ENCODE data around the gene TAF5L.
"Not testable (repeated sequence)": the region's sequence is repeated elsewhere in the genome, so short reads cannot be mapped to it uniquely, and the experiment has no call there.

Gene TAF5L

GRCh38 chr1:229641306-229641705 is 15.4 kb upstream of the TAF5L start:
- DNase-seq: no peak

- no peak for DNase-seq
Observed at GRCh38 chr1:229640455-229640854, 14.5 kb upstream of the TAF5L start.

- DNase-seq: no peak
Observed at GRCh38 chr1:229637746-229638145, 11.8 kb upstream of the TAF5L start.

GRCh38 chr1:229636042-229636441 is 10.1 kb upstream of the TAF5L start:
- DNase-seq: no peak

DNA sequence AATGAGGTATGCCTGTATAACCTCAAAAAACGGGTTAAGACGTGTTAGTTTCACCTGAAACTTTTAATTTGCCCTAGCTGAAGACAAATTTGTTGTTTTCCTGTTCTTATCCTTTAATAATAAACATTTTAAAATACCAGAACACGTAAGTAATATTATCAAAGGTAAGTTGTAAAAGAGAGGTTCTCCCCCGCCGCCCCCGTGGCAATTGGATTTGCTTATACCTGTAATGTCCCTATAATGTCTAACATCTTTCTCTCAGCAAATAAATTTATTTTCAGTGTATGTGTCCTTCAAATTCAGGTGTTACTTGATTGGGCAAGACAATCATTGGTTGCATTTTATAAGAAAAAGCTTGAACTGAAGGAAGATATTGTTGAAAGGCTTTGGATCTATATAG is 6.0 kb upstream of the TAF5L start:
- DNase-seq: no peak

- no peak for DNase-seq
Observed at GRCh38 chr1:229631148-229631547, 5.2 kb upstream of the TAF5L start.

- no peak for DNase-seq
Observed at GRCh38 chr1:229629261-229629660, 3.3 kb upstream of the TAF5L start.

DNA sequence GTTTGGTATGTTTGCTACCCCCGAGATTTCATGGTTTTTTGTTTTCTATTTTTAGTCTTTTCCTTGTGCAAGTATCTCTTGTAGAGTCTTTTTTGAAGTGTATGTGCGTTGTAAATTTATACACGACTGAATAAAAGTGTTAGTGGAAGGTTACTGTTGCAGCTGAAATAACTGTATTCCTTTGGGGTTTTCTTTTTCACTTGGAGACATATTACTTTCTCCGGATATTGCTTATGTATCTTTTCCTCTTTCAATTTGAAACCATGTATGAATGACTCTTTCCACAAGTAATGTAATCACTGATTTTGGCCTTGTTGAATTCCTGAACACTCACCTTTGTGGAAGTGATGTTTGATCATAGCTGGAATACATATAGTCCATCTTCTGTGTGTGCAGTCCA is 1.1 kb upstream of the TAF5L start:
- no peak for DNase-seq

GRCh38 chr1:229625071-229625914 is 629 bp downstream of the TAF5L start:
- DNase-seq: peak; percentile 47 to 55

GRCh38 chr1:229624521-229625070 is 1.3 kb downstream of the TAF5L start:
- DNase-seq: no peak

DNA sequence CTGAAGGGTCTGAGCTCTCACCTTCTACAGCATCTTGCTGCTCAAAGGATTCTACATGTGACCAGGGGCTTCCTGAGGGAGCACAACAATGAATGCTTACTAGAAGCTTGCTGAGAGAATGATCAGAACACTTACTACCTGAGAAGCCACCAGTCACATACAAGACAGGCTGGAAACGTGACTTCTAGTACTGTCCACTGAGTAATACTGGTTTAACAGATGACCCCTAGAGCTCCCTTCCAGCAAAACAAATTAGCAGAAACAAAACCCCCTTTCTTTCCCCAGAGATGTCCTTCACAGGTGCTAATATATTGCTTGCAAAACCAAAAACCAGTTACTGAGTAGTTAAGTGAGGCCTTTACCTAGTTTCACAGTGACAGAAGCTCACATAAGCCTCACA is 2.1 kb downstream of the TAF5L start:
- DNase-seq: no peak

DNA sequence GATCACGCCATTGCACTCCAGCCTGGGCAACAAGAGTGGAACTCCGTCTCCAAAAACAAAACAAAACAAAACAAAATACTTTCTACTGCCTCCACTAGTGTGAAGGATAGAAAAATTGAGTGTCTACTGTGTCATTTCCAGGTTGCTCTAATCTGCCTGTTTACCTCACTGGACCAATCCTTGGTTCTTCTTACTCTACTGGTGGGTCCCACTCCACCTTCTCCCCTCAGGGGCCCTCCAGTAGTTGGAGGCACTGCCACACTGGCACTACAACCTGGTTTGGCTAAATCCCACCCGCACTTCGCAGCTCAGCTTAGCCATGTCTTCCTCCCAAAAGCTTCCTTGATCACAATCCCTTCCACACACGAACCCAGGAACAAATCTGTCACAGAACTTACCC is 2.7 kb downstream of the TAF5L start:
- DNase-seq: no peak

DNA sequence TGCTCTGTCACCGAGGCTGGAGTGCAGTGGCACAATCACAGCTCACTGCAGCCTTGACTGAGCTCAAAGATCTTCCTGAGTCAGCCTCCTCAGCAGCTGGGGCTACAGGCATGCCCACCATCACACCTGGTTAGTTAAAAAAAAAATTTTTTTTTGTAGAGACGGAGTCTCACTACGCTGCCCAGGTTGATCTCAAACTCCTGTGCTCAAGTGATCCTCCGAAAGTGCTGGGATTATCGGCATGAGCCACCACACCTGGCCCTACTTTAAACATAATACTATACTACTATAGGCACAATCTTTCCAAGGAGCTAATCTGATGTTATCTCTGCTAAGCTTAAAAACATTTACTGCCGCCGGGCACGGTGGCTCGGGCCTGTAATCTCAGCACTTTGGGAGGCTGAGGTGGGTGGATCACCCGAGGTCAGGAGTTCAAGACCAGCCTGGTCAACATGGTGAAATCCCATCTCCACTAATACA is 3.2 kb downstream of the TAF5L start:
- not testable (repeated sequence) for DNase-seq

- no peak for DNase-seq
Observed at GRCh38 chr1:229621663-229622062, 4.3 kb downstream of the TAF5L start.

GRCh38 chr1:229620876-229621275 is 5.0 kb downstream of the TAF5L start:
- peak; percentile 19 to 29 for DNase-seq

- no peak for DNase-seq
Observed at GRCh38 chr1:229619614-229620013, 6.3 kb downstream of the TAF5L start.

DNA sequence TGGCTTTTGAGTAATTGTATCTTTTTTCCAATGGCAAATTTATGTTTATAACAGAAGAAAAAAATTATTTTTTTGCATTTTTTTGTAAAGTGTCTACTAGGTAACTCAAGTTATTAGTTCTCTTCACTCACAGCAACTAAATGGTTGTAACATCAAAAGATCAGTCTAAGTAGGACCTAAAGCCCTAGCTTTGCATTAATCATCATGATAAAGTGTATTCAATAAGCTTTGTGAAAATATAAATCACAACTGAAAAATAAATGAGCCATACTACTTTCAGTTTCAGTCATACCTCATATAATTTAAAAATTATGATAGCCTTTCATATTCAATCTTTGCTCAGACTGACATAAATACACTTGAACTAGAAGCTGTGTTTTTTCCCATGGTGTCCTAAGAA is 6.9 kb downstream of the TAF5L start:
- DNase-seq: no peak

DNA sequence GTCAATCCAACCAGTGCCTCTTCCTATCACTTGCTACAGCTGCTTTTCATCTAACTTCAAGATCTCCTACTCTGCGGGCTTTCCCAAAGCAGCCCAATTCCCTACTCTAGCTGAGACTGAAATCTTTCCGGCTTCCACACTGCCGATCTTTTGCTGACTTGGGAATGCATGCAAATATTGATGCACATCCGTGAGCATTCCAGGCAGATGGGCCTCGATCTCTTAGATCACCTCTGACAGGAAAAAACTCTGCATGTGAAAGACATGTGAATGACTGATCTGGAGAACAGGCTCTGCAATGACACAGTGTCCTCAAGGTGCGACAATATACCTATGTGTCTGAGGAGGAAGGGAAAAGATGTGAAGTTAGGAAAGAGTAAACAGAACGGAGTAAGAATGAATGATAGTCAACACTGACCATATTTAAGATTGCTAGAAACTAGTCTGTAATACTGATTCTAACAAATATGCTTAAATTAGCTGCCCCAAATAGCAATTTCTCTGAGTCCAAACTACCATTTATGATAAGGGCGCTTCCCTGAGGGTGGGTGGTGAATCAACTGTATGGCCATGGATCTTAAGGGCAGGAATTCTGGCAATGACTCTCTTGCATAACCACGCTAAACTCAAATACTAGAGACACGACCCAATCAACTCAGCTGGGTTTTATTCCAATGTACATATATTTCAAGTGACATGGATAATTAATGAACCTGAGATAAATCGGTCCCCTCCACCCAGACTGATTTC is 8.4 kb downstream of the TAF5L start:
- no peak for DNase-seq

DNA sequence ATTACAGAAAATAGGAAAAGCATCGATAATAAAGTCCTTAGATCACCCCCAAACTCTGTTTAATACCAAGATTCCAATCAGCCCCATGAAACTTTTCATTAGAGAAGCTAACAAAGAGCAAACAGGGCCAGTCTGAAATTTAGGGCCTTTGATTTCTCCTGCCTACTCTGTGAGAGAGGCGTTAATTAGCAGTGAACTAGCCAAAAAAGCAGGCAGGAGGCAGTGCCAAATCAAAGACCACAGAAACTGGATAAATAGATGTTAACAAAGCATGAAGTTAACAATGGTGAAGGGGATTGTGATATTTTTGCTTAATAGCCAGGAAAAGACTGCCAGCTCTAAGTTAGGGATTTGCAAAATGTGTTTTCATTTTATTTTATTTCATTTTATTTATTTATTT is 11.2 kb downstream of the TAF5L start:
- no peak for DNase-seq

GRCh38 chr1:229613938-229614337 is 12.0 kb downstream of the TAF5L start:
- DNase-seq: no peak

- DNase-seq: no peak
Observed at GRCh38 chr1:229608590-229608989, 17.3 kb downstream of the TAF5L start.

DNA sequence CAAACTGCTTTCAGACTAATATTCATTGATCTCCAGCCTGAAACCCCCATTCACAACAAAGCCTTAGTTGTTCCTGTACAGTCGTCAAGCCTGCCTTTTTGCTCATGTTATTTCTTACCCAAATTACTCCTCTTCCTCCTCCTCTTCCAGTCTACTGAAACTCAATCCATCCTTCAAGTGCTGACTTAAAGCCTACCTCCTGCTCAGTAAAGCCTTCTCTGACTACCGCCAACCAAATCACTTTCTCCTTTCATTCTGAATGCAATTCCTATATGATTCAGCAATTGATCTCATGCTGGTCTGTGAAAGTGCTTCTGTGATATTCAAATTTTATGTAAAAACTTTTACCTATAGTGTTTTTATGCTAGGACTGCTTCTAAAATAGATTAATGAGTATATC is 18.6 kb downstream of the TAF5L start:
- DNase-seq: no peak

DNA sequence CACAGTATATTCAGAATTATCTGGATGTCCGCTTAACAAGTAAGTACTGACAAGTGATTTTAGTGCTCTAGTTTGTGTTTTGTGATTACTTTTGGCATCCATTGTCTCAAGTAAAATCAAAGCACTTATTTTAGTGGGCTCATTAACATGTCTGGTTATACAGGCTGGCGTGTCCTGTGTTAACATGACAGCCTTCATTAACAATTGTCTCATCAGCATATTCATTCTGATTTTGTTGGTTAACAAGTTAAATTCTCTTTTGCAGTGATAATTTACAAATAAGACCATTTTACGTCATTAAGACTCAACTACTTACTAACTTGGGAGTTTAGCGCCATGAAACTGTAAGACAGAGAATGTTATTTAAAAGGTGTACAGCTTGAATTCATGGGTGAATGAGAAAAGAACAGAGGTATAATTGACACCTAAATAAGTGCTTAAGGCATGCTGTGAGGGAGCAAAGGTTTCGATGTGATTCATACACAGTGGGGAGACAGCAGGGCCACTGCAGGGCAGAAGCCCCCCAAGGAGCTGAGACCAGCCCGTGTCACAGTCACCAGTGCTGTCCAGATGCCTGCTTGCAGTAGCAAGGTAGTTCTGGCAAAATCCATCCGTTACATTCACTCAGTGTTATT is 22.4 kb downstream of the TAF5L start:
- DNase-seq: no peak

All from inflammatory macrophage treated with lipopolysaccharide for 1 hour (primary cell).